Left colon (tissue), 2 donors: ENCODE results near the gene ZYX. TPM values are rescaled to one million over a fixed set of nuclear protein-coding genes. Genes with fewer than 3 reads are reported as not detected.

Experiments used
- ATAC-seq: fragments of 200-7000 bp; cut with Tn5 transposase; one replicate; pipeline ENCODE4 v1.9.1; 2020; ENCODE audit warnings: mild to moderate bottlenecking, moderate library complexity
- DNase-seq, 2 donors: peaks; one replicate each; pipeline ENCODE4 v3.0.0-alpha.2; 2020
- intact Hi-C, 2 donors: fragments of 100-400 bp; cut with DNase I in 1 of 2; cut with micrococcal nuclease in 1 of 2; formaldehyde crosslinking; loops; one replicate each; pipeline versions ENCODE4 v1.11.2 to v1.14.0; 2022; cut with DNase I, micrococcal nuclease
- microRNA-seq, 2 donors: library from miRNA; unstranded; fragments of <30 nt; microRNA quantifications; one replicate each; pipeline versions ENCODE4 v1.1.0 to v1.2.0, GENCODE V29; 2020
- total RNA-seq, 2 donors: library from RNA; stranded (reverse); fragmentation: NEBNext Ultra II Directional; extraction: Animal tissue kit (Norgen Biotek cat#: 25700); gene quantifications; one replicate each; pipeline ENCODE4 v1.2.1, GENCODE V29; 2021
- donor health status: DM: no; HTN: no; CAD: no.
- donor health status: DM: yes; HTN: yes; CAD: no.

Gene ZYX
- total RNA-seq, 2 donors from 2014 or later: 70.1 to 84.4 TPM

DNA sequence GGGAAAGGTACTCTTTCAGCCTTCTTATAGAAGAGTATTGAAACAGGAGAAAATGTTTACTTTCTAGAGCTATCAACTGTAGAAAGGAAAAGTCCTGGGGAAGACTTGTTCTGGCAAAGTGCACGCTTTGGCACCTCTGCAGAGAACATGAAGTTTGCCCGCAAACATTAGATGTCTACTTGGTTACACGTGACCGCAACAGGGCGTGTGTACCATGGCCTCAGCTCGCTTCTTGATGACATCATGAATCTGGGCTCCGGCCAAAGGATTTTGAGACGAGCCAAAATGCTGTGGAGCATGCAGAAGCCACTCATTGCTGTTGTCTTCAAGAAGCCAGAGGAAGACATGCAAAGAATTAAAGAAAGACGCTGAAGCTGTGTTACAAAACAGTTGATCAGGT, 53.5 kb downstream of the ZYX start:
- intact Hi-C loops: no loop called here
- ATAC-seq (peak; percentile 65), DNase-seq (peak; percentile 28 to 30)

DNA sequence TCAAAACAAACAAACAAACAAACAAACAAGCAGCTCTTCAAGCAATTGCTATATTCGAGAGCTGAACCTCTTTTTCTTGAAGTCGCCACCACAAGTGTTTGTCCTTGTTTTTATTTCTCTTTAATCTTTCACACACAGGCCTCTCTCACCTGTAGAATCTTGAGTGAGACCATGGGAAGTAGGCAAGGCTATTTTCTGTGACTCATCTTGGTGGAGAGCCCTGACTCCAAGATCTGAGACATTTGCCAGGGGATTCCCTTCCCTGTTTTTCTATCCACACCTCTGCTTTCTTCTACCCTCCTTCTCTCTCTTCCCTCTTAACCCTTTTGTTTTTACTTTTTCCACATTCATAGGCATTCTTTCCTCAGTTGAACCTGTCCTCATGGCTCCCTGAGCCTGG, 54.1 kb downstream of the ZYX start:
- intact Hi-C loops: no loop called here
- ATAC-seq (no peak), DNase-seq (no peak)

DNA sequence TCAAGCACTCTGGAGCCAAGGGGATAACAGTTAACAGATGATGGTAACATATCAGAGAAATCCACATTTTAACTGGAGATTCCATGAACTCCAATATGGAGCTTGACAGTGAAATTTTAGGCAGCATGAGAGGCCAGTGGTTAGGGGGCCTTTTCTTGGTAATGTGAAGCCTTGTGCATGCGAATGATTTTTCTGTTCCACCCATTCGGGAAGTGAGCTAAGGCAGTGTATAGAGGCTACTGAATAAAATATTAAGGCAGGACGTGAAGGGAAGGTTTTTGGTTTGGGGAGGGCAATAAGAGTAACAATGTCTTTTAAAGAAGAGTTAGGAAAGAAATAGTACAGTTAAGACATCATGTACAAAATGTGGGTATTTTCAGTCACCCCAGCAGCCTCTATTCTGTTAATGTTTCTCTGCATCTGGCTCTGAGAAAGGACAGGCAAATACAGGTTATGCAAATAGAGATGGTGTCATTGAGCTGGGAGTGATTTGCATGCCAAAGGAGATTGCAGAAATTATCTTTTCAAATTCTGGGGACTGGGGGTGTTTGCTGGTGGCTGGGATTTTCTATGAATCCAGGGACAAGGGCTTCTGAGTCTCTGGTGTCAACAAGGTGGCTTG, 55.3 kb downstream of the ZYX start:
- no peak for DNase-seq
- intact Hi-C loops: no loop called here
- no peak for ATAC-seq

DNA sequence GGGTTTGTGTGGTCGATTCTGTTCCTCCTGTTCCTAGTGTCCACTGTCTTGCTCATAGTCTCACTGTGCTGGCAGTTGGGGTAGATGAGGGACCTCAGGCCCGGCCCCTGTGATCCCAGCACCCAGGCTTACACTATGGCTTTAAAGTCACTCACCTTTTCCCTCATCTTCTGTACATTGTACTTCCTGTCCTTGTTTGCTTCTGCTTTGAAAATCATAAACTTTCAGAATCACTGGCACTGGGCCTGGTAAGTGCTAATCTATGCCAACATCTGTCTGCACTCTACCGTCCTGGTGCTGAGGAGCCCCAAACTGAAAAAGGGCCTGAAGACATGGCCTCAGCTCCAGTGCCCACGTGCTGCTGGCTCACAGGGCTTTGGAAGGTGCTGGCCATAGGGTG, 56.4 kb downstream of the ZYX start:
- intact Hi-C loops: no loop called here
- peak in 1 of 2 donors; percentile 45 for DNase-seq
- ATAC-seq: peak; percentile 93

DNA sequence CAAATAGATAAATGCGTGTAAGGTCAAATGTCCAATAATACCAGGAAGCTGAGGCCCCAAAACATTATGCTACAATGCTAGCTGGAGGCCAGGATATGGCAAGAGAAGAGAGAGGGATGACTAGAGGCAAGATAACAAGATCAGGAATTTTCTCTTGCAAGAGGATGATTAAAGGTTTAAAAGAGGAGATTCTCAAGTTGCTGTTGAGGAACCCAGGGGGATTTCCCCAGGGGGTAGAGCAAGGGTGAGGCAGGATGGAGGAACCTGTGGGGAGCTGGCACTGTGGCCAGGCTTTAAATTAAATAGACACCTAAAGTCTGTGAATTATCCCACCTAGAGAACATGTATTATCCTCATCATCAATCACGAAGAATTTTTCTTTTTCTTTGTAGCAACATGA, 58.7 kb downstream of the ZYX start:
- ATAC-seq (no peak), DNase-seq (no peak)
- intact Hi-C loops: no loop called here

Small RNAs within 50 kb of the gene (microRNA-seq; reads per million reads assigned to microRNA genes)
- 0 to 10.9 reads per million in 2 donors for gene MIR6892

Other genes starting within 250 kb of the ZYX start
- gene PIP, start 249.3 kb upstream of the ZYX start, total RNA-seq: not detected
- gene TAS2R39, start 197.9 kb upstream of the ZYX start, total RNA-seq: not detected
- not detected for gene TAS2R40, start 159.3 kb upstream of the ZYX start, total RNA-seq
- 100 to 1,000 TPM; 290 to 349 TPM for gene GSTK1, start 117.9 kb upstream of the ZYX start, total RNA-seq
- gene TMEM139, start 96.4 kb upstream of the ZYX start, total RNA-seq: 10 to 100 TPM; 21.8 to 54.1 TPM
- 10 to 100 TPM; 29.9 to 39.4 TPM for gene CASP2, start 93.0 kb upstream of the ZYX start, total RNA-seq
- not detected for gene CLCN1, start 65.2 kb upstream of the ZYX start, total RNA-seq
- 1 to 10 TPM in 1 of 2 donors, under 1 TPM in 1; 0.27 to 3.4 TPM for gene FAM131B, start 18.6 kb upstream of the ZYX start, total RNA-seq
- gene EPHA1, start 27.5 kb downstream of the ZYX start, total RNA-seq: 10 to 100 TPM; 18.2 to 25.1 TPM
- not detected for gene TAS2R60, start 62.1 kb downstream of the ZYX start, total RNA-seq
- gene TAS2R41, start 96.5 kb downstream of the ZYX start, total RNA-seq: not detected
- 1 to 10 TPM; 1.7 to 2.2 TPM for gene CTAGE15, start 190.5 kb downstream of the ZYX start, total RNA-seq
- 1 to 10 TPM in 1 of 2 donors, under 1 TPM in 1; 0.89 to 2.1 TPM for gene TCAF2, start 239.6 kb downstream of the ZYX start, total RNA-seq